Prostate gland (tissue), 2 donors: Measurements from ENCODE around the gene CLASRP. TPM values are rescaled to one million over a fixed set of nuclear protein-coding genes. Genes with fewer than 3 reads are reported as not detected.
"Not testable (repeated sequence)": the region's sequence is repeated elsewhere in the genome, so short reads cannot be mapped to it uniquely, and the experiment has no call there.

Experiments
- DNase-seq: peaks from one replicate; pipeline ENCODE4 v3.0.0-alpha.2; 2019; ENCODE audit warnings: low spot score
- H3K27ac ChIP-seq, 2 donors: fragments of 200-600 bp; sonication (generic); 2 replicates each; pipeline ENCODE4 v1.5.1; 2017 to 2019
- H3K27me3 ChIP-seq: fragments of 200-600 bp; sonication (generic); replicated peaks from 2 replicates; pipeline ENCODE4 v1.5.1; 2019; ENCODE audit not compliant: insufficient read depth
- H3K36me3 ChIP-seq, 2 donors: fragments of 200-600 bp; sonication (generic); 1 replicate in 1 of 2; 2 replicates in 1 of 2; pipeline versions ENCODE4 v1.5.1 to v1.8.1; 2017 to 2019
- H3K4me1 ChIP-seq: fragments of 200-600 bp; sonication (generic); replicated peaks from 2 replicates; pipeline ENCODE4 v1.5.1; 2019
- H3K4me3 ChIP-seq, 2 donors: fragments of 200-600 bp; sonication (generic); 2 replicates each; pipeline ENCODE4 v1.5.1; 2017 to 2019
- H3K9me3 ChIP-seq: fragments of 200-600 bp; sonication (generic); 2 replicates; pipeline ENCODE4 v1.5.1; 2017
- CTCF ChIP-seq, 4 experiments: fragments of 200-600 bp in 2 of 4; fragments of 450-650 bp in 2 of 4; sonication (generic) in 2 of 4; IDR thresholded peaks; 1 replicate in 3 of 4; 2 replicates in 1 of 4; pipeline ENCODE4 v1.5.1; 2016 to 2019; ENCODE audit warnings: antibody characterized with exemption in 4 of 4, mild to moderate bottlenecking in 2 of 4, moderate library complexity in 2 of 4
- POLR2A ChIP-seq: fragments of 450-650 bp; IDR thresholded peaks from one replicate; pipeline ENCODE4 v1.6.1; 2016; ENCODE audit warnings: antibody characterized with exemption, mild to moderate bottlenecking
- POLR2AphosphoS5 ChIP-seq: sonication (generic); formaldehyde crosslinking; IDR thresholded peaks from one replicate; pipeline ENCODE4 v1.6.1; 2017; ENCODE audit warnings: antibody characterized with exemption
- WGBS: methylation state at CpG from one replicate; pipeline ENCODE4 v1.1.5; 2018; 5-methylcytosine and 5-hydroxymethylcytosine counted together
- intact Hi-C: fragments of 100-400 bp; cut with DNase I; formaldehyde crosslinking; loops from one replicate; pipeline ENCODE4 v1.14.2; 2022
- total RNA-seq, 2 donors: library from RNA; depleted of rRNA; stranded (reverse); fragments of >200 nt; gene quantifications; one replicate each; pipeline ENCODE4 v1.1.0, GENCODE V29; 2016

The CLASRP gene
- total RNA-seq, 2 donors from 2014 or later = 97.8 to 162 TPM

- Histone ChIP-seq H3K27me3 (no peaks in the 10 kb centered on the region), H3K27ac (no peak overlapping the region), H3K9me3 (no peaks in the 10 kb centered on the region), H3K4me1 (no peaks in the 10 kb centered on the region), H3K36me3 (peaks cover 0 to 6% of the 10 kb centered on the region in 2 donors), H3K4me3 (no peak overlapping the region)
- intact Hi-C loops = no loop called here
- TF ChIP-seq POLR2A = no peak
- no peak for TF ChIP-seq CTCF (IDR thresholded peaks at IDR 0.05)
- no peak for TF ChIP-seq POLR2AphosphoS5
- WGBS = 86% methylated on average over 6 of the region's 6 CpGs
- no peak for DNase-seq
Measured at GRCh38 chr19:44993526-44993925, 45.3 kb upstream of the CLASRP start.

- WGBS = 81% methylated on average over 12 of the region's 12 CpGs
- TF ChIP-seq CTCF (IDR thresholded peaks at IDR 0.05) (no peak), POLR2AphosphoS5 (no peak), POLR2A (no peak)
Measured at GRCh38 chr19:44993926-44994537, 44.8 kb upstream of the CLASRP start.

GRCh38 chr19:44998025-44998424 is 40.8 kb upstream of the CLASRP start:
- H3K4me3 ChIP-seq = no peak overlapping the region
- no peak overlapping the region for H3K27ac ChIP-seq
- TF ChIP-seq POLR2AphosphoS5 (no peak), POLR2A (no peak), CTCF (IDR thresholded peaks at IDR 0.05) (no peak)
- 86% methylated on average over 4 of the region's 4 CpGs for WGBS
- no peak for DNase-seq
- intact Hi-C loops = no loop called here
- no peaks in the 10 kb centered on the region for H3K27me3 ChIP-seq
- H3K4me1 ChIP-seq = no peaks in the 10 kb centered on the region
- no peaks in the 10 kb centered on the region for H3K36me3 ChIP-seq
- H3K9me3 ChIP-seq = no peaks in the 10 kb centered on the region

More at GRCh38 chr19:44993926-44994537, 44.8 kb upstream of the CLASRP start:
- Histone ChIP-seq H3K4me1 (no peaks in the 10 kb centered on the region), H3K9me3 (no peaks in the 10 kb centered on the region), H3K27ac (no peak overlapping the region), H3K27me3 (no peaks in the 10 kb centered on the region), H3K36me3 (peaks cover 0 to 6% of the 10 kb centered on the region in 2 donors), H3K4me3 (no peak overlapping the region)
- intact Hi-C loops = no loop called here
- no peak for DNase-seq

GRCh38 chr19:44999131-44999925 is 39.5 kb upstream of the CLASRP start:
- H3K36me3 ChIP-seq, DNase-seq, H3K27me3 ChIP-seq, H3K9me3 ChIP-seq, H3K4me3 ChIP-seq, H3K27ac ChIP-seq, H3K4me1 ChIP-seq, intact Hi-C loops: not testable (repeated sequence)
- 80% methylated on average over 12 of the region's 12 CpGs for WGBS

GRCh38 chr19:45000665-45001064 is 38.2 kb upstream of the CLASRP start:
- H3K4me1 ChIP-seq, intact Hi-C loops, DNase-seq, H3K27me3 ChIP-seq, H3K9me3 ChIP-seq, H3K36me3 ChIP-seq: not testable (repeated sequence)
- WGBS = 57% methylated on average over 19 of the region's 19 CpGs
- peak overlapping the region; percentile 26 to 70 for H3K4me3 ChIP-seq
- peak overlapping the region; percentile 65 to 70 for H3K27ac ChIP-seq
